GM21515 (cell line): Measurements from ENCODE around the gene CAPN5.
A peak's percentile ranks its signal among the peaks of the same experiment; 100 is the strongest.
"Not testable (repeated sequence)": the region's sequence is repeated elsewhere in the genome, so short reads cannot be mapped to it uniquely, and the experiment has no call there.

Experiments used
- ATAC-seq: cut with Tn5 transposase; IDR thresholded peaks from one replicate; pipeline ENCODE4 v1.9.1; 2021; ENCODE audit not compliant: unreplicated experiment

Gene CAPN5

GRCh38 chr11:77042111-77042726, 24.6 kb upstream of the CAPN5 start:
- no peak for ATAC-seq

DNA sequence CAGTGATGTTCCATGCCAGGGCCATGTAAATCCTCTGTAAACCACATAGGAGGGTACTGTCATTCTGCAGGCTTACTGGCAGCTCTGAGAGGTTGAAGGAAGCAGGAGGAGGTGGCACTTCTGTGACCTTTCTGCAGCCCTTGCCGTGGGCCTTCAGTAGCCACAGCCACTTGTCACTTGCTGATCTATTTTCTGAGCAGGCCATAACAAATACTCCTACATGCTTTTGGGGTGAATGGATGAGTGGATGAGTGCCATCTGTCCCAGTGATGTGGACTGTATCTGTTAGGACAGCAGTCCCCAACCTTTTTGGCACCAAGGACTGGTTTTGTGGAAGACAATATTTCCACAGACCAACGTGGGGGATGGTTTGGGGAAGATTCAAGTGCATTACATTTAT, 22.4 kb upstream of the CAPN5 start:
- no peak for ATAC-seq

DNA sequence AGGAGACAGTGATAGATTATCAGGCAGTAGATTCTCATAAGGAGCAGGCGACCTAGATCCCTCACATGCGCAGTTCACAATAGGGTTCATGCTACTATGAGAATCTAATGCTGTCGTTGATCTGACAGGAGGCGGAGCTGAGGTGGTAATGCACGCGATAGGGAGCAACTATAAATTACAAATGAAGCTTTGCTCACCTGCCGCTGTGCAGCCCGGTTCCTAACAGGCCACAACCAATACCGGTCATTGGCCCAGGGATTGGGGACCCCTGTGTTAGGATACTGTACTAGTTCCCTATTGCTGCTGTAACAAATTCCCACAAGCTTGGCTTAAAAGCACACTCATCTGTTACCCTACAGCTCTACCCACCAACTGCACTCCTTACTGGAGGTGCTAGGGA, 21.9 kb upstream of the CAPN5 start:
- no peak for ATAC-seq

GRCh38 chr11:77046060-77046501, 20.7 kb upstream of the CAPN5 start:
- peak; percentile 50 for ATAC-seq

DNA sequence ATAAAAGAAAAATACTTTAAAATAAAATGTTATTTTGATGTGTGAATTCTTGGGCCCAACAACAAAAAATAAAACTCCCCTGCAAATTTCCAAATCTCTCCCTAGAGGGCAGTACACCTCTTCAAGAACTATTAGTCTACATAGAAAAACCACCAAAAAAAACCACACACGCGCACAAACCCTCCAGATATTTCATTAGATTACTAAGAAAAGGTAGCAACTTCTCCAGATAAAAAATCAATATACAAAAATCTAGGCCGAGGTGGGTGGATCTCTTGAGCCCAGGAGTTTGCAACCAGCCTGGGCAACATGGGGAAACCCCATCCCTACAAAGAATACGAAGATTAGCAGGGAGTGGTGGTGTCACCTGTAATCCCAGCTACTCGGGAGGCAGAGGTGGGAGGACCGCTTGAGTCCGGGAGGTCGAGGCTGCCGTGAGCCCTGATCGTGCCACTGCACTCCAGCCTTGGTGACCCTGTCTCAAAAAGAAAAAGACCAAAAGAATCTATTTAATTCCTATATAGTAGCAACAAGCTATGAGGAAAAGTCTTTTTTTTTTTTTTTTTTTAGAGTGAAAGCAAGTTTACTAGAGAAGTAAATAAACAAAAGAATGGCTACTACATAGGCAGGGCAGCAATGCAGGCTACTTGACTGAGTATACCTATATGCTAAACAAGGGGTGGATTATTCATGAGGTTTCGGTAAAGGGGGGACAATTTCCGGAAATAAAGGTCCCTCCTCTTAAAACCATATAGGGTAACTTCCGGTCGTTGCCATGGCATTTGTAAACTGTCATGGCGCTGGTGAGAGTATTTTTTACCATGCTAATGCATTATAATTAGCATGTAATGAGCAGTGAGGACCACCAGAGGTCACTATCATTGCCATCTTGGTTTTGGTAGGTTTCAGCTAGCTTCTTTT, 19.5 kb upstream of the CAPN5 start:
- ATAC-seq, result peak; percentile 77

DNA sequence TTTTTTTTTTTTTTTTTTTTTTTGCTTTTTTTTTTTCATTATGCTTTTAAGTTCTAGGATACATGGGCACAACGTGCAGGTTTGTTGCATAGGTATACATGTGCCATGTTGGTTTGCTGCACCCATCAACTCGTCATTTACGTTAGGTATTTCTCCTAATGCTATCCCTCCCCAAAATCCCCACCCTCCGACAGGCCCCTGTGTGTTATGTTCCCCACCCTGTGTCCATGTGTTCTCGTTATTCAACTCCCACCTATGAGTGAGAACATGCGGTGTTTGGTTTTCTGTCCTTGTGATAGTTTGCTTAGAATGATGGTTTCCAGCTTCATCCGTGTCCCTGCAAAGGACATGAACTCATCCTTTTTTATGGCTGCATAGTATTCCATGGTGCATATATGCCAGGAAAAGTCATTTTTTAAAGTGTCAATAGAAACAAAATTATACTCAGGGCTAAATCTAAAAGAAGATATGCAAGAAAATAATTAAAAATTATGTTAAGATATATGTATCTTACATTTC, 18.8 kb upstream of the CAPN5 start:
- not testable (repeated sequence) for ATAC-seq

- no peak for ATAC-seq
These were observed 17.7 kb upstream of the CAPN5 start for GRCh38 chr11:77049026-77049425.

DNA sequence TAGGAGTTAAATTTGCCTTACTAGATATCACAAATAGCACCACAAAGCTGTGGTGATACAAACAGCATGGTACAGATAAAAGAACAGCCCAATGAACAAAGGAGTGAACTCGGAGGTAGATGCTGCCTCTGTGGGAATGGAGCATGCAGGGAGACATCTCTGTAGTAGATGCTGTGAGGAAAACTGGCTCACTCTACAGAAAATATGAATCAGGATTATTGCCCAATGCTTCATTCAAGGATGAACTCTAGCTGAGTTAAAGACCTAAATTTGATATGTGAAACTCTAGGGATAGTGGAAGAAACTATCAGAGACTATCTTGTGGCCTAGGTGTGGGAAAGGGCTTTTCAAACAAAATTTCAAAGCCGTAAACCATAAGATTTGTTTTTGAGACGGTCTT, 15.3 kb upstream of the CAPN5 start:
- no peak for ATAC-seq

DNA sequence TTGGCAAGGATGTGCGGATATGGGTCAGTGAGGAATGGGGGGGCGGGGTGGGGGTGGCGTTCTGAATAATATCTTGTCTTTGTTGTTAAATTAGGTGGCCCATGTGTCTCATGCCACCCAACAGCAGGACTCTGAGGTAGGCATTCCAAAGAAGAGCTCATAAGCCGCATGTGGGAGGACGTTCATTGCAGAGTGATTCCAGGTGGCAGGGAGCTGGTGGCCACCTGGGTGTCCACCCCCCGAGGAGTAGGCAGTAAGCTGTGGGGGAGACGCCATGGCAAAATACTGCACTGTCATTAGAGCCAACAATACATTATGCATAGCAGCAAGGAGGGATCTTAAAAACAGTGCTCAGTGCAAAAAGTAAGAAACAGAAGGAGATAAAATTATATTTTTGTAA, 14.3 kb upstream of the CAPN5 start:
- ATAC-seq, result no peak

GRCh38 chr11:77053217-77054015, 13.4 kb upstream of the CAPN5 start:
- no peak for ATAC-seq

DNA sequence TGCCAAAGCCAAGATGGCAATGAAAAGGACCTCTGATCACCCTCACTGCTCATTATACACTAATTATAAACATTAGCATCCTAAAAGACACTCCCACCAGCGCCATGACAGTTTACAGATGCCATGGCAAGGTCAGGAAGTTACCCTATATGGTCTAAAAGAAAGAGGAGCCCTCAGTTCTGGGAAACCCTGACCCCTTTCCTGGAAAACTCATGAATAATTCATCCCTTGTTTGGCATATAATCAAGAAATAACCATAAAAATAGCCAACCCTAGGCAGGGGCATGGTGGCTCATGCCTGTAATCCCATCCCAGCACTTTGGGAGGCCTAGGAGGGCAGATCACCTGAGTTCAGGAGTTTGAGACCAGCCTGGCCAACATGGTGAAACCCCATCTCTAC, 12.7 kb upstream of the CAPN5 start:
- no peak for ATAC-seq

GRCh38 chr11:77055101-77055561, 11.6 kb upstream of the CAPN5 start:
- ATAC-seq, result no peak

GRCh38 chr11:77055913-77056312, 10.9 kb upstream of the CAPN5 start:
- ATAC-seq, result no peak

GRCh38 chr11:77056814-77057402, 9.9 kb upstream of the CAPN5 start:
- ATAC-seq, result no peak

- no peak for ATAC-seq
These were observed 8.8 kb upstream of the CAPN5 start for GRCh38 chr11:77057938-77058474.

GRCh38 chr11:77058900-77059299, 7.9 kb upstream of the CAPN5 start:
- ATAC-seq, result no peak

GRCh38 chr11:77059806-77060205, 7.0 kb upstream of the CAPN5 start:
- no peak for ATAC-seq

DNA sequence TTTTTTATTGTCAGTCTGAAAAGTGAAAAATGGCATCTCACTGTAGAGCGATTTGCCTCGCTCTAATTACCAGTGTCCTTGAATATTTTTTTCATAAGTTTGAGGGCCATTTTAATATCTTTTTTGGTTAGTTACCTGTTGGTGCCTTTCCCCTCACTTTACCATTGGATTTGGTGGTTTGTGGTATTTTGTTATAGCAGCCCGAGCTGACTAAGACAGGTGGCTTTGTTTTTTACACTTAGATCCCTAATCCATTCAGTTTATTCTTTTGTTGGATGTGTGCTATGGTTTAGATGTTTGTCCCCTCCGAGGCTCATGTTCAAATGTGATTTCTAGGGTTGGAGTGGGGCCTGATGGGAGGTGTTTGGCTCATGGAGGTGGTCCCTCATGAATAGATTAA, 6.5 kb upstream of the CAPN5 start:
- ATAC-seq, result no peak

DNA sequence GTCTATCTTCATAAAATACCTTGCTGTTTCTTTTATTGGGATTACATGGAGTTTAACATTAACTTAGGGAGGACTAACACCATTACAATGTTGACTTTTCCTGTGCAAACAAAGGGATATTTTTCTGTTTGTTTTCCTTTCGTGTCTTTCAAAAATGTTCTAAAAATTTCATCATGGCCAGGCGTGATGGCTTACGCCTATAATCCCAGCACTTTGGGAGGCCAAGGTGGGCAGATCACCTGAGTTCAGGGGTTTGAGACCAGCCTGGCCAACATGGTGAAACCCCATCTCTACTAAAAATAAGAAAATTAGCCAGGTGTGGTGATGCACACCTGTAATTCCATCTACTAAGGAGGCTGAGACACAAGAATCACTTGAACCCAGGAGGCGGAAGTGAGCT, 5.5 kb upstream of the CAPN5 start:
- not testable (repeated sequence) for ATAC-seq

- no peak for ATAC-seq
These were observed 3.8 kb upstream of the CAPN5 start for GRCh38 chr11:77062924-77063323.

DNA sequence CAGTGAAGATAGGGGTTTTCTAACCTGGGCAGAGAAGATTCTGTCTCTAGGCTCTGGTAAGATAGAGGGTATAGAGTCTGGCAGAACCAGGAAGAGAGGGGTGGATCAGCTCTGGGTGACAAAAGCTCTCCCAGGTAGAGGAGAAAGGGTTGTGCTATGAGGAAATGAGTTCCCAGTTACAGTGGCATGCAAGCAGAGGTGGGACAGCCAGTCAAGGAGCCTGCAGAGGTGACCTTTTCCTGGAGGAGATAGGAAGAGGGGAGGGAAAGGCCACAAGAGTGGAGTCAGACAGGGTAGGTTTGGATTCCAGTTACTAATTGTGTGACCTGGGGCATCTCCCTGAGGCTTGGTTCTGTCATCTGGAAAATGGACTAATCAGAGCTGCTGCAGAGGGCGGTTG, 3.4 kb upstream of the CAPN5 start:
- ATAC-seq, result no peak
